ENCODE data around the gene GBX2.

Gene GBX2

DNA sequence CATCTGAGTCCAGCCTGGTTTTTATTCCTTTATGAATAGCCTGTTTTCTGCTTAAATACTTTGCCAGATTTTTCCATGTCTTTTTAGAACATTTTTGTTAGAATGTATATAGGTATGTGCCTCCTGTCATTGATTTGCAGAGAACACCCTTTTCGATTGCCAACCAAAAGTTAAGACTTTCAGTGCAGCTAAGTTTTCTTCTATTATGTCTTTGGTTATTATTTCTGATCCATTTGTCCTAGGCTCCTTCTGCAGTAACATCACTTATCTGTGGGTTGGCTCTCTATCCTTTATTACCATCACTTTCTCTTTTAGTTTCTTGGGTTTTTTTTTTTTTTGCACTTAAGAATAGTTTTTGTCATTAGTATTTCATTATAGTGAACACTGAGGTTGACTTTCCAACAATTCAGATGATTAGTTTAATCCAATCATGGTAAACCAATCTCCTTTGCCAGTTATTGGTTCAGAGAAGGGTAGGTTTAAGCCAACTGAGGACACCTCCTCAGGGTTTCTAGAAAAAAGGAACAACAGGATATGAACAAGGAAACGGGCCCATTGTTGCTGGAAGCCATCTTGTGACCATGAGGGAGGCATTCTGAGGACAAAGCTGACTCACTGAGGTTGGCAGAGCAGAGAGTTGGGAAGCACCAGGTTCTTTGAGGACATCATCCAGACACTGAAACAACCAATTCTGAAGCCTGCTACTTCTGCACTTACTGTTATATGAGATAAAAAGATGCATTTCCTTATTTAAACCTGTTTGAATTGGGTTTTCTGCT lies 37.9 kb upstream of the GBX2 start:
- TF ChIP-seq, protein P1, sequence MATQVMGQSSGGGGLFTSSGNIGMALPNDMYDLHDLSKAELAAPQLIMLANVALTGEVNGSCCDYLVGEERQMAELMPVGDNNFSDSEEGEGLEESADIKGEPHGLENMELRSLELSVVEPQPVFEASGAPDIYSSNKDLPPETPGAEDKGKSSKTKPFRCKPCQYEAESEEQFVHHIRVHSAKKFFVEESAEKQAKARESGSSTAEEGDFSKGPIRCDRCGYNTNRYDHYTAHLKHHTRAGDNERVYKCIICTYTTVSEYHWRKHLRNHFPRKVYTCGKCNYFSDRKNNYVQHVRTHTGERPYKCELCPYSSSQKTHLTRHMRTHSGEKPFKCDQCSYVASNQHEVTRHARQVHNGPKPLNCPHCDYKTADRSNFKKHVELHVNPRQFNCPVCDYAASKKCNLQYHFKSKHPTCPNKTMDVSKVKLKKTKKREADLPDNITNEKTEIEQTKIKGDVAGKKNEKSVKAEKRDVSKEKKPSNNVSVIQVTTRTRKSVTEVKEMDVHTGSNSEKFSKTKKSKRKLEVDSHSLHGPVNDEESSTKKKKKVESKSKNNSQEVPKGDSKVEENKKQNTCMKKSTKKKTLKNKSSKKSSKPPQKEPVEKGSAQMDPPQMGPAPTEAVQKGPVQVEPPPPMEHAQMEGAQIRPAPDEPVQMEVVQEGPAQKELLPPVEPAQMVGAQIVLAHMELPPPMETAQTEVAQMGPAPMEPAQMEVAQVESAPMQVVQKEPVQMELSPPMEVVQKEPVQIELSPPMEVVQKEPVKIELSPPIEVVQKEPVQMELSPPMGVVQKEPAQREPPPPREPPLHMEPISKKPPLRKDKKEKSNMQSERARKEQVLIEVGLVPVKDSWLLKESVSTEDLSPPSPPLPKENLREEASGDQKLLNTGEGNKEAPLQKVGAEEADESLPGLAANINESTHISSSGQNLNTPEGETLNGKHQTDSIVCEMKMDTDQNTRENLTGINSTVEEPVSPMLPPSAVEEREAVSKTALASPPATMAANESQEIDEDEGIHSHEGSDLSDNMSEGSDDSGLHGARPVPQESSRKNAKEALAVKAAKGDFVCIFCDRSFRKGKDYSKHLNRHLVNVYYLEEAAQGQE (IDR thresholded peaks at IDR 0.05; ENCODE audit: insufficient read depth in 1 of 2, low read depth in 2 of 2, low read length in 2 of 2) = no peak

- TF ChIP-seq POLR2AphosphoS5 (IDR thresholded peaks at IDR 0.05; ENCODE audit: low read depth, low read length) (no peak), FOXP2 (optimal IDR thresholded peaks at IDR 0.05; ENCODE audit: borderline replicate concordance, extremely low read depth, extremely low read length, insufficient read depth) (no peak), SIN3A (IDR thresholded peaks at IDR 0.05; ENCODE audit: borderline replicate concordance, insufficient read depth, low read length) (no peak), TAF1 (IDR thresholded peaks at IDR 0.05; ENCODE audit: borderline replicate concordance, insufficient read depth, low read length) (no peak)
- TF ChIP-seq, protein P1 (IDR thresholded peaks at IDR 0.05; ENCODE audit: insufficient read depth in 1 of 2, low read depth in 2 of 2, low read length in 2 of 2) = no peak
Observed at GRCh38 chr2:236204953-236205352, 36.8 kb upstream of the GBX2 start.

DNA sequence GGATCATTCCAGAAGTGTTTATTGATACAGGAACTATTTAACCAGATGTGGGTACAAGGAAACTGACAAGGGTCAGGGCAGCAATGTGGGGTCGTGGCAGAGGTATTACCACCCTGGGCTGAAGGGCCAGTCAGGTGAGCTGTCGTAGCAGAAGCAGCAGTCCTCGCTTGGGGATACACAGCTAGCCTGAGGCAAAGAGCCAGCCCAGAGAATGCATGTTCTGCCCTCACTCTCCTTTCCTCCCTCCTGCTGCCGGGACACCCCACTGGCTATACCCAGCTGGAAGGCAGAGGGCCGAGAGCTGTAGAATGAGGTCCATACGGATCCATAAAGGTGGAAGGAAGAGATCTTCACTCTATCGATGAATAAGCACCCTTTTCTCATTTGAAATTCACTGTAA lies 32.2 kb upstream of the GBX2 start:
- no peak for TF ChIP-seq FOXP2 (optimal IDR thresholded peaks at IDR 0.05; ENCODE audit: borderline replicate concordance, extremely low read depth, extremely low read length, insufficient read depth)

DNA sequence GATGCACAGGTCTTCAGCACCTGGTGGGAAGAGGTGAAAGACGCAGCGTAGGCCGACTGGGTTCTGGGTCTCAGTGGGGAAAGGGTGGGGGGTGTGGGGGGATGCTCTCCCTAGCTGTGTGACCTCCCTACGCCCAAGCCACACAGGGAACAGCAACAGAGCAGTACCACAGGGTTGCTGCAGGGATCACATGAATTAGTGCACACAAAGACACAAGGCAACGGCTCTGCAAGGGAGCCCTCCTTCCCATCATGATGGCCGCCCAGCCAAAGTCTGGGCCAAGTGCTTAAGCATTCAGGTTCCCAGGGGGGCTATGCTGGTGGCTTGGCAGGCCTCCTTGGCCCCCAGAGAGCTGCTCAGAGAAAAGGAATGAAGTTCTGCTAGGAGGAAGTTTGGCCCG lies 28.2 kb upstream of the GBX2 start:
- no peak for TF ChIP-seq TAF1 (IDR thresholded peaks at IDR 0.05; ENCODE audit: borderline replicate concordance, insufficient read depth, low read length)
- no peak for TF ChIP-seq SIN3A (IDR thresholded peaks at IDR 0.05; ENCODE audit: borderline replicate concordance, insufficient read depth, low read length)
- TF ChIP-seq, protein P1 (IDR thresholded peaks at IDR 0.05; ENCODE audit: insufficient read depth in 1 of 2, low read depth in 2 of 2, low read length in 2 of 2) = no peak
- no peak for TF ChIP-seq POLR2AphosphoS5 (IDR thresholded peaks at IDR 0.05; ENCODE audit: low read depth, low read length)
- TF ChIP-seq FOXP2 (optimal IDR thresholded peaks at IDR 0.05; ENCODE audit: borderline replicate concordance, extremely low read depth, extremely low read length, insufficient read depth) = no peak

- TF ChIP-seq, protein P1 (IDR thresholded peaks at IDR 0.05; ENCODE audit: insufficient read depth in 1 of 2, low read depth in 2 of 2, low read length in 2 of 2) = no peak
- TF ChIP-seq FOXP2 (optimal IDR thresholded peaks at IDR 0.05; ENCODE audit: borderline replicate concordance, extremely low read depth, extremely low read length, insufficient read depth) = no peak
- TF ChIP-seq SIN3A (IDR thresholded peaks at IDR 0.05; ENCODE audit: borderline replicate concordance, insufficient read depth, low read length) = no peak
- no peak for TF ChIP-seq TAF1 (IDR thresholded peaks at IDR 0.05; ENCODE audit: borderline replicate concordance, insufficient read depth, low read length)
- no peak for TF ChIP-seq POLR2AphosphoS5 (IDR thresholded peaks at IDR 0.05; ENCODE audit: low read depth, low read length)
Observed at GRCh38 chr2:236195726-236196125, 27.5 kb upstream of the GBX2 start.

Data from PFSK-1 (cell line).